Neural cell (in vitro differentiated cells): Measurements from ENCODE around the gene NAB2. TPM values are rescaled to one million over a fixed set of nuclear protein-coding genes. Genes with fewer than 3 reads are reported as not detected.

ENCODE experiments used
- H2AFZ ChIP-seq: fragments of 200-600, 300-800 bp; sonication (generic), shearing (Covaris generic); 2 replicates; pipeline ENCODE4 v1.6.0; 2014; ENCODE audit warnings: low read depth, mild to moderate bottlenecking, antibody characterized with exemption, low read length, moderate library complexity
- H3F3A ChIP-seq: fragments of 200-600 bp; shearing (Covaris generic); 2 replicates; pipeline ENCODE4 v1.6.1; 2016; ENCODE audit warnings: mild to moderate bottlenecking, moderate library complexity, mixed read lengths, antibody characterized with exemption, low read length; ENCODE audit not compliant: insufficient read depth, poor library complexity, severe bottlenecking
- H3K27ac ChIP-seq: fragments of 200-600, 300-800 bp; sonication (generic), shearing (Covaris generic); 2 replicates; pipeline ENCODE4 v1.5.1; 2014; ENCODE audit warnings: mild to moderate bottlenecking, low read length, moderate library complexity
- H3K27me3 ChIP-seq: fragments of 300-800, 200-600 bp; sonication (generic), shearing (Covaris generic); 2 replicates; pipeline ENCODE4 v1.6.0; 2014; ENCODE audit warnings: mild to moderate bottlenecking, low read depth, low read length, moderate library complexity; ENCODE audit not compliant: insufficient read depth
- H3K36me3 ChIP-seq: fragments of 300-800, 200-600 bp; sonication (generic), shearing (Covaris generic); 2 replicates; pipeline ENCODE4 v1.5.1; 2014; ENCODE audit warnings: mild to moderate bottlenecking, antibody characterized with exemption, low read length, moderate library complexity; ENCODE audit not compliant: insufficient read depth
- H3K4me2 ChIP-seq: fragments of 300-800, 200-600 bp; sonication (generic), shearing (Covaris generic); 2 replicates; pipeline ENCODE4 v1.6.0; 2014; ENCODE audit warnings: mild to moderate bottlenecking, low read length
- H3K4me3 ChIP-seq: fragments of 300-800, 200-600 bp; sonication (generic), shearing (Covaris generic); 2 replicates; pipeline ENCODE4 v1.5.1; 2014; ENCODE audit warnings: mild to moderate bottlenecking, low read length, moderate library complexity
- H3K79me2 ChIP-seq: fragments of 200-600 bp; shearing (Covaris generic); replicated peaks from 2 replicates; pipeline ENCODE4 v1.6.0; 2014; ENCODE audit warnings: mild to moderate bottlenecking, low read length, moderate library complexity; ENCODE audit not compliant: insufficient read depth
- H3K9ac ChIP-seq: fragments of 300-800, 200-600 bp; sonication (generic), shearing (Covaris generic); 2 replicates; pipeline ENCODE4 v1.6.1; 2016; ENCODE audit warnings: mild to moderate bottlenecking, low read length, mixed read lengths
- H3K9me2 ChIP-seq: fragments of 200-600 bp; shearing (Covaris generic); 2 replicates; pipeline ENCODE4 v1.6.1; 2016; ENCODE audit warnings: mild to moderate bottlenecking, low read length, mixed read lengths; ENCODE audit not compliant: insufficient read depth
- H3K9me3 ChIP-seq: fragments of 200-600, 300-800 bp; sonication (generic), shearing (Covaris generic); 2 replicates; pipeline ENCODE4 v1.6.1; 2016; ENCODE audit warnings: mild to moderate bottlenecking, mixed run types, low read length, moderate library complexity, mixed read lengths
- H4K20me1 ChIP-seq: fragments of 200-600 bp; shearing (Covaris generic); 2 replicates; pipeline ENCODE4 v1.6.1; 2016; ENCODE audit warnings: mild to moderate bottlenecking, mixed run types; ENCODE audit not compliant: insufficient read depth
- EP300 ChIP-seq: fragments of 450-650 bp; conservative IDR thresholded peaks from 2 replicates; pipeline ENCODE4 v1.6.1; 2014; ENCODE audit warnings: antibody characterized with exemption, mild to moderate bottlenecking, moderate library complexity; ENCODE audit not compliant: poor library complexity, severe bottlenecking
- EZH2 ChIP-seq: fragments of 200-600, 300-800 bp; shearing (Covaris generic), sonication (generic); IDR thresholded peaks from 2 replicates; pipeline ENCODE4 v1.6.1; 2014; ENCODE audit warnings: antibody characterized with exemption, low read length, borderline replicate concordance, mild to moderate bottlenecking; ENCODE audit not compliant: insufficient read depth, poor library complexity, severe bottlenecking
- MXI1 ChIP-seq: fragments of 450-650 bp; conservative IDR thresholded peaks from 2 replicates; pipeline ENCODE4 v1.6.1; 2014; ENCODE audit warnings: antibody characterized with exemption, mild to moderate bottlenecking; ENCODE audit not compliant: poor library complexity, severe bottlenecking
- POLR2AphosphoS5 ChIP-seq: IDR thresholded peaks from 2 replicates; pipeline ENCODE4 v1.6.1; 2012
- RAD21 ChIP-seq: fragments of 450-650 bp; conservative IDR thresholded peaks from 2 replicates; pipeline ENCODE4 v1.6.1; 2014; ENCODE audit warnings: antibody characterized with exemption, mild to moderate bottlenecking, moderate library complexity
- SMC3 ChIP-seq: fragments of 450-650 bp; conservative IDR thresholded peaks from 2 replicates; pipeline ENCODE4 v1.6.1; 2014; ENCODE audit warnings: antibody characterized with exemption, mild to moderate bottlenecking, moderate library complexity; ENCODE audit not compliant: poor library complexity
- TAF1 ChIP-seq: IDR thresholded peaks from 2 replicates; pipeline ENCODE4 v1.6.1; 2012; ENCODE audit warnings: low read depth
- polyA plus RNA-seq: library from polyadenylated mRNA; depleted of rRNA; stranded (reverse); fragments of >200 nt; gene quantifications from 2 replicates; pipeline ENCODE4 v1.2.3, GENCODE V29; 2014
- TF ChIP-seq, protein P1 (sequence below): fragments of 450-650 bp; IDR thresholded peaks from 2 replicates; pipeline ENCODE4 v1.5.1; 2014; ENCODE audit warnings: antibody characterized with exemption, mild to moderate bottlenecking, moderate library complexity; ENCODE audit not compliant: poor library complexity, severe bottlenecking
- TF ChIP-seq, protein P2 (sequence below): IDR thresholded peaks from 2 replicates; pipeline ENCODE4 v1.6.1; 2012; ENCODE audit warnings: borderline replicate concordance

Gene NAB2
- polyA plus RNA-seq, 1 donor from 2014 or later, result 15.6 TPM

DNA sequence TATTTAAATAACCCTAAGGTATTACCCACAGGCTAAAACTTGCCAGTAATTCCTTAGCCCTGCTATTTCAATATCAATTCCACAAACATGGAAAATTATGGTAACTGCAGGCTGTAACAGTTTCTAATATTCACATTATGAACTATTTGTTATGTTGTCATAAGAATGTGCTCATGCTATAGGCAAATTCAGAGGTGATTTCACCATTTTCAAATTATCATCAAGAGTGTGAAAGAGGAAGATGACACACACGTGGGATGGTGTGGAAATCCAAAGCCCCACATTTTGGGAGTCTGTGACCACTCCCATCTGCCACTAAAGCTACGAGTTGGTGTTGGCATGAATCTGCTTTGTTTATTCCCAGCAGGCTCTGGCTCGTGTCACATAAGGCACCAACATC, 33.1 kb upstream of the NAB2 start:
- H3K27me3 ChIP-seq, result no peaks in the 10 kb centered on the region
- H3K79me2 ChIP-seq, result no peaks in the 10 kb centered on the region
- no peak for TF ChIP-seq TAF1
- TF ChIP-seq, protein P1, sequence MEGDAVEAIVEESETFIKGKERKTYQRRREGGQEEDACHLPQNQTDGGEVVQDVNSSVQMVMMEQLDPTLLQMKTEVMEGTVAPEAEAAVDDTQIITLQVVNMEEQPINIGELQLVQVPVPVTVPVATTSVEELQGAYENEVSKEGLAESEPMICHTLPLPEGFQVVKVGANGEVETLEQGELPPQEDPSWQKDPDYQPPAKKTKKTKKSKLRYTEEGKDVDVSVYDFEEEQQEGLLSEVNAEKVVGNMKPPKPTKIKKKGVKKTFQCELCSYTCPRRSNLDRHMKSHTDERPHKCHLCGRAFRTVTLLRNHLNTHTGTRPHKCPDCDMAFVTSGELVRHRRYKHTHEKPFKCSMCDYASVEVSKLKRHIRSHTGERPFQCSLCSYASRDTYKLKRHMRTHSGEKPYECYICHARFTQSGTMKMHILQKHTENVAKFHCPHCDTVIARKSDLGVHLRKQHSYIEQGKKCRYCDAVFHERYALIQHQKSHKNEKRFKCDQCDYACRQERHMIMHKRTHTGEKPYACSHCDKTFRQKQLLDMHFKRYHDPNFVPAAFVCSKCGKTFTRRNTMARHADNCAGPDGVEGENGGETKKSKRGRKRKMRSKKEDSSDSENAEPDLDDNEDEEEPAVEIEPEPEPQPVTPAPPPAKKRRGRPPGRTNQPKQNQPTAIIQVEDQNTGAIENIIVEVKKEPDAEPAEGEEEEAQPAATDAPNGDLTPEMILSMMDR, result no peak
- TF ChIP-seq RAD21, result no peak
- no peak for TF ChIP-seq SMC3
- TF ChIP-seq, protein P2, sequence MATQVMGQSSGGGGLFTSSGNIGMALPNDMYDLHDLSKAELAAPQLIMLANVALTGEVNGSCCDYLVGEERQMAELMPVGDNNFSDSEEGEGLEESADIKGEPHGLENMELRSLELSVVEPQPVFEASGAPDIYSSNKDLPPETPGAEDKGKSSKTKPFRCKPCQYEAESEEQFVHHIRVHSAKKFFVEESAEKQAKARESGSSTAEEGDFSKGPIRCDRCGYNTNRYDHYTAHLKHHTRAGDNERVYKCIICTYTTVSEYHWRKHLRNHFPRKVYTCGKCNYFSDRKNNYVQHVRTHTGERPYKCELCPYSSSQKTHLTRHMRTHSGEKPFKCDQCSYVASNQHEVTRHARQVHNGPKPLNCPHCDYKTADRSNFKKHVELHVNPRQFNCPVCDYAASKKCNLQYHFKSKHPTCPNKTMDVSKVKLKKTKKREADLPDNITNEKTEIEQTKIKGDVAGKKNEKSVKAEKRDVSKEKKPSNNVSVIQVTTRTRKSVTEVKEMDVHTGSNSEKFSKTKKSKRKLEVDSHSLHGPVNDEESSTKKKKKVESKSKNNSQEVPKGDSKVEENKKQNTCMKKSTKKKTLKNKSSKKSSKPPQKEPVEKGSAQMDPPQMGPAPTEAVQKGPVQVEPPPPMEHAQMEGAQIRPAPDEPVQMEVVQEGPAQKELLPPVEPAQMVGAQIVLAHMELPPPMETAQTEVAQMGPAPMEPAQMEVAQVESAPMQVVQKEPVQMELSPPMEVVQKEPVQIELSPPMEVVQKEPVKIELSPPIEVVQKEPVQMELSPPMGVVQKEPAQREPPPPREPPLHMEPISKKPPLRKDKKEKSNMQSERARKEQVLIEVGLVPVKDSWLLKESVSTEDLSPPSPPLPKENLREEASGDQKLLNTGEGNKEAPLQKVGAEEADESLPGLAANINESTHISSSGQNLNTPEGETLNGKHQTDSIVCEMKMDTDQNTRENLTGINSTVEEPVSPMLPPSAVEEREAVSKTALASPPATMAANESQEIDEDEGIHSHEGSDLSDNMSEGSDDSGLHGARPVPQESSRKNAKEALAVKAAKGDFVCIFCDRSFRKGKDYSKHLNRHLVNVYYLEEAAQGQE, result no peak
- no peak for TF ChIP-seq EP300
- no peak for TF ChIP-seq POLR2AphosphoS5
- no peak for TF ChIP-seq MXI1
- TF ChIP-seq EZH2, result no peak
- H3K9me3 ChIP-seq, result no peaks in the 10 kb centered on the region
- H3K9me2 ChIP-seq, result no peaks in the 10 kb centered on the region
- no peak overlapping the region for H3K4me3 ChIP-seq
- H3K9ac ChIP-seq, result no peak overlapping the region
- no peak overlapping the region for H3K27ac ChIP-seq
- no peaks in the 10 kb centered on the region for H3K36me3 ChIP-seq
- no peak overlapping the region for H3K4me2 ChIP-seq
- H2AFZ ChIP-seq, result no peak overlapping the region
- H4K20me1 ChIP-seq, result no peaks in the 10 kb centered on the region
- no peaks in the 10 kb centered on the region for H3F3A ChIP-seq

DNA sequence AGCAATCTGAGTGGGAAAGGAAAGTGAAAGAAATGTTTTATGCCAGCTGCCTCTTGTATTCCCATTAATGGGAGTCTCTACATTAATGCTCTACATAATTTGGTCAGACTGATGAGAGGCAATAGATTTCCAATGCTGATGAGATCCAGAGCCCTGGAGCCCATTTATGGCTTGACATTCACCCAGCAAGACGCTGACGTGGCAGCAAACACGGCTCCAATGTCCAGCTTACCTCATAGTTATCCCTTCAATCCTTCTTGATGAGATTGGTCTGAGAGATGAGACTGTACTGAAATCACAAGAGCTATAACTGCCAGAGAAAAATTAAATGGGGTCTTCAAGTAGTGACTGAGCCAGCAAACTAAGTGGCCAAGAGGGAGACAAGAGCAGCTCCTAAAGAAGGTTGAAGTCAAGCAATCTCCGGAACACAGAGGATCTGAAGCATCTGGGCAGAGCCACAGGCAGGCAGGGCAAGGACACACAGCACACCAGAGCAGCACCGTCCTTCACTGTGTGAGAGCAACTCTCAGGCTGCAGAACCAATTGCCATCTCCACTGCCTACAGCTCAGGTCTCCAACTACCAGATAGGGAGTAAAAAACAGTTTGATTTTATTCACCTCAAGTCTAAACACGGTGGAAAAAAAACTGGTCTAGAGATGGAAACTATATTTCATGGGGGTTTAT, 31.7 kb upstream of the NAB2 start:
- Histone ChIP-seq H3K27me3 (no peaks in the 10 kb centered on the region), H3K27ac (no peak overlapping the region), H3K79me2 (no peaks in the 10 kb centered on the region), H3K9me2 (no peaks in the 10 kb centered on the region), H3K36me3 (no peaks in the 10 kb centered on the region), H3K9ac (no peak overlapping the region), H4K20me1 (no peaks in the 10 kb centered on the region), H2AFZ (no peak overlapping the region), H3K9me3 (no peaks in the 10 kb centered on the region), H3F3A (no peaks in the 10 kb centered on the region), H3K4me2 (no peak overlapping the region), H3K4me3 (no peak overlapping the region)
- TF ChIP-seq TAF1, result no peak
- no peak for TF ChIP-seq EZH2
- TF ChIP-seq SMC3, result no peak
- TF ChIP-seq, protein P1, result no peak
- TF ChIP-seq POLR2AphosphoS5, result no peak
- TF ChIP-seq, protein P2, result no peak
- no peak for TF ChIP-seq RAD21
